ENCODE results near the gene GNAT1. TPM values are rescaled to one million over a fixed set of nuclear protein-coding genes. Genes with fewer than 3 reads are reported as not detected.

Gene GNAT1
- total RNA-seq, 1 experiment from 2014 or later = not detected

- Histone ChIP-seq H3T11ph (ENCODE audit: low read length) (no peak overlapping the region), H4K5ac (ENCODE audit: insufficient read length, low read depth, low read length) (no peak overlapping the region), H3K14ac (ENCODE audit: insufficient read depth, low read length) (0 out of 2 replicates have a peak overlapping the region, but pooled peaks have one; percentile 46), H2AFZ (ENCODE audit: low read length) (no peak overlapping the region), H3K27ac (ENCODE audit: insufficient read length, low read depth, low read length) (no peak overlapping the region), H2BK15ac (ENCODE audit: low read depth, low read length) (no peak overlapping the region), H3K9me3 (ENCODE audit: control insufficient read depth, low read depth, low read length) (no peaks in the 10 kb centered on the region), H3K23ac (ENCODE audit: insufficient read length, low read depth, low read length) (no peak overlapping the region), H3K23me2 (ENCODE audit: insufficient read length, low read depth, low read length, poor library complexity, severe bottlenecking) (peaks cover 6% of the 10 kb centered on the region), H3K4me2 (ENCODE audit: insufficient read depth, insufficient read length, low read length) (no peak overlapping the region), H3K27me3 (ENCODE audit: insufficient read depth, low read length) (peaks cover 7% of the 10 kb centered on the region; the same call in 1 of the 2 replicates), H3K79me1 (ENCODE audit: insufficient read depth, low read depth, low read length, poor library complexity, severe bottlenecking) (no peaks in the 10 kb centered on the region), H2BK12ac (ENCODE audit: insufficient read length, low read depth, low read length) (no peak overlapping the region), H4K8ac (replicated peaks; ENCODE audit: insufficient read length, low read depth, low read length) (no peak overlapping the region), H3K4me1 (ENCODE audit: insufficient read depth, low read length) (no peaks in the 10 kb centered on the region), H3K9ac (ENCODE audit: extremely low read depth, insufficient read length, low read length) (no peak overlapping the region), H2BK5ac (ENCODE audit: insufficient read length, low read length) (no peak overlapping the region), H4K20me1 (ENCODE audit: control insufficient read depth, insufficient read depth, insufficient read length) (peaks cover 3% of the 10 kb centered on the region), H2BK20ac (ENCODE audit: low read depth, low read length, poor library complexity, severe bottlenecking) (no peak overlapping the region), H2AK5ac (ENCODE audit: insufficient read length, low read length) (no peak overlapping the region), H3K4ac (ENCODE audit: low read depth, low read length) (no peak overlapping the region), H3K79me2 (ENCODE audit: insufficient read depth, low read length) (no peaks in the 10 kb centered on the region), H4K91ac (ENCODE audit: insufficient read length, low read depth, low read length) (no peak overlapping the region), H3K18ac (ENCODE audit: insufficient read length, low read depth, low read length) (no peak overlapping the region), H2BK120ac (ENCODE audit: low read depth, low read length, poor library complexity, severe bottlenecking) (no peak overlapping the region), H3K56ac (ENCODE audit: insufficient read length, low read depth, low read length) (no peak overlapping the region)
- H3K4me3 Mint-ChIP-seq = no peak overlapping the region
- no peak overlapping the region; a peak in 1 of 7 replicates for H3K27ac Mint-ChIP-seq
- H3K9me3 Mint-ChIP-seq = no peaks in the 10 kb centered on the region; a peak in 1 of 5 replicates
- no peaks in the 10 kb centered on the region for H3K36me3 Mint-ChIP-seq (ENCODE audit: insufficient read depth in 1 of 3, low read depth in 3 of 3)
- WGBS (ENCODE audit: extremely low coverage, insufficient read length, low lambda C conversion rate) = no CpG with 5 or more reads among the region's 5 CpGs
- peaks cover 34% of the 10 kb centered on the region for H3K27me3 Mint-ChIP-seq (ENCODE audit: low read depth)
- DNase-seq = no peak
- TF ChIP-seq CTCF (conservative IDR thresholded peaks at IDR 0.05) = no peak
- H3K4me1 Mint-ChIP-seq = peaks cover 25 to 30% of the 10 kb centered on the region in 2 experiments
Observed at GRCh38 chr3:50210176-50210509, 18.7 kb downstream of the GNAT1 start.
